Small intestine (tissue), 7 donors: ENCODE data around the gene GMDS. TPM values are rescaled to one million over a fixed set of nuclear protein-coding genes. Genes with fewer than 3 reads are reported as not detected.

Experiments
- DNase-seq, 2 donors: peaks; one replicate each; pipeline versions ENCODE4 v3.0.0 to v3.0.0-alpha.2; 2013
- FAIRE-seq: peaks from 2 replicates; lab custom pipeline; 2012; peaks lifted over from hg19 to GRCh38; lab: Jason Lieb, UNC
- H3K27ac ChIP-seq, 3 donors: one replicate each; pipeline ENCODE4 v1.5.1; 2013; ENCODE audit warnings: low read length in 2 of 3, mild to moderate bottlenecking in 2 of 3, control low read depth in 1 of 3, inconsistent platforms in 1 of 3, low read depth in 1 of 3, moderate library complexity in 1 of 3
- H3K27me3 ChIP-seq, 3 donors: one replicate each; pipeline ENCODE4 v1.6.1; 2013; ENCODE audit warnings: low read length in 3 of 3, inconsistent platforms in 1 of 3; ENCODE audit not compliant: control insufficient read depth in 3 of 3, insufficient read depth in 3 of 3
- H3K36me3 ChIP-seq, 3 donors: one replicate each; pipeline ENCODE4 v1.6.1; 2013; ENCODE audit warnings: low read length in 3 of 3, inconsistent platforms in 1 of 3, low read depth in 1 of 3, mild to moderate bottlenecking in 1 of 3, moderate library complexity in 1 of 3; ENCODE audit not compliant: control insufficient read depth in 3 of 3, insufficient read depth in 2 of 3
- H3K4me1 ChIP-seq, 3 donors: one replicate each; pipeline ENCODE4 v1.6.1; 2013; ENCODE audit warnings: low read length in 2 of 3, inconsistent platforms in 1 of 3, low read depth in 1 of 3, mild to moderate bottlenecking in 1 of 3, moderate library complexity in 1 of 3; ENCODE audit not compliant: control insufficient read depth in 3 of 3, insufficient read depth in 2 of 3
- H3K4me3 ChIP-seq, 3 donors: one replicate each; pipeline ENCODE4 v1.5.1; 2013; ENCODE audit warnings: low read length in 3 of 3, control low read depth in 1 of 3, inconsistent platforms in 1 of 3, low read depth in 1 of 3, mild to moderate bottlenecking in 1 of 3, moderate library complexity in 1 of 3
- H3K9me3 ChIP-seq, 2 donors: one replicate each; pipeline ENCODE4 v1.6.1; 2013; ENCODE audit warnings: low read depth in 1 of 2, low read length in 1 of 2; ENCODE audit not compliant: control insufficient read depth in 2 of 2, insufficient read depth in 1 of 2
- WGBS, 3 donors: extraction: QIAGEN DNeasy Blood & Tissue Kit; methylation state at CpG; one replicate each; pipeline ENCODE4 v1.1.7; 2013; 5-methylcytosine and 5-hydroxymethylcytosine counted together
- polyA plus RNA-seq, 4 donors: library from polyadenylated mRNA; stranded (reverse) in 3 of 4; unstranded in 1 of 4; fragments of 200-250 nt in 3 of 4; fragments of 120-200 nt in 1 of 4; gene quantifications; one replicate each; pipeline versions ENCODE4 v1.2.1 to v1.2.3, GENCODE V29; 2013
- donor health status: healthy with polysubstance abuse.
- donor health status: control.
- donor health status: control.
- donor health status: Bipolar disorder and iron deficiency.
- donor health status: healthy.

Gene GMDS
- polyA plus RNA-seq, 4 donors, result 64.5 to 243 (median 200) TPM

DNA sequence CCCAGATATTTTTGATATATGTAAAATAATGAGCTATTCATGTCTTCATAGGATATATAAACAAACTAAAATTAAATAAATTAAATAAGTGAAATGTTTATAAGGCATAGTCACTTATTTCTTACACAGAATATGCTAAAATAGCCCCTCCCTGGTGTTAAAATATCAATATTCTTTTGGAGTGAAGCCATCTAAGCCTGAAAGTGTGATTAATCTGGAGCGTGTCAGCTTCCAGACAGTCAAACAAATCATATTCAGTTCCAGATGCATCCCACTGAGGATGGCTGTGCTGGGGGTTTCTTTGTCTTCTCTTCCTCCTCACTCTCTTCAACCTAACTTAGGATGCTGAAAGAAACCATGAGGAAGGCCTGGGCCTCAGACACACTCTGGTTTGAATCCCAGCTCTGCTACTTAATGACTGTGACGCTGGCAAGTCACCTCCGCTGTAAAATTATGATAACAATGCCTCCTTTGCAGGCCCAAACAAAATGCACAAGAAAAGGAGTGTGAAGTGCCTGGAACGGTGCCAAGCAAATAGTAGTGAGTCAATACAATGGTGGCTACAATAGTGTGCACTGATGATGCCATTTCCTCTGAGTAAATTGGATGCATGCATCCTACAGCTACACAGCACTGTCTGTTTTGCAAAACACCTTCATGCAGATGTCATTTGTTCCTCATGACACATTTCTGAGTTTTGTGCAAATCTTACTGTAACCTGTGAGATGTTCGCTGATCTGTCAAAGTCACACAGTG, 474.3 kb downstream of the GMDS start:
- 35 to 63% (median 45%) methylated on average over 5 of the region's 5 CpGs for WGBS, 3 donors
- FAIRE-seq, result no peak
- Histone ChIP-seq H3K9me3 (no peaks in the 10 kb centered on the region), H3K27me3 (no peaks in the 10 kb centered on the region), H3K36me3 (peaks cover 0 to 6% (median 2%) of the 10 kb centered on the region in 3 donors), H3K4me3 (no peak overlapping the region), H3K4me1 (peaks cover 0 to 14% (median 6%) of the 10 kb centered on the region in 3 donors), H3K27ac (no peak overlapping the region)
- peak in 1 of 2 donors; percentile 32 for DNase-seq

DNA sequence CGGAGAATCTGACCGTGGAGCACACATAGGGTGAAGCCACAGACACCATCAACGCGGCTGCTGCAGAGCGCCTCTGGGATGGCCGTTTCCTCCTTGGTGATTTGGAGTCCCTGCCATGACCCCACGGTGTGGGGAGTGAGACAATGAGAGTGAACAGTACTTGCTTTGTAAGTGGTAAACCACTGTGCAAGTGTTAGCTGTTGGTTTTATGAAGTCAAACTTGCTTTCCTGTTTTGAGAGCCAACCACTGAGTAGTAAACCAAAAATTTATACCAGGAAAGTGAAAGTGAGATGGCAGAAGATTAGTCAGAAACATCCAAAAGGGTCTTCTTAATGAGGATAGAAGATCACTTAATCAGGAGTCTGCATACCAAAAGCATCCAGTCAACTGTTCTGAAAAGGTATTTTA, 475.0 kb downstream of the GMDS start:
- H3K36me3 ChIP-seq, result peaks cover 0 to 11% (median 2%) of the 10 kb centered on the region in 3 donors
- H3K4me3 ChIP-seq, result no peak overlapping the region
- H3K27ac ChIP-seq, result no peak overlapping the region
- no peaks in the 10 kb centered on the region for H3K27me3 ChIP-seq
- H3K9me3 ChIP-seq, result no peaks in the 10 kb centered on the region
- peaks cover 0 to 14% (median 6%) of the 10 kb centered on the region in 3 donors for H3K4me1 ChIP-seq
- 74 to 83% (median 74%) methylated on average over 7 of the region's 7 CpGs for WGBS, 3 donors
- FAIRE-seq (no peak), DNase-seq (no peak)

DNA sequence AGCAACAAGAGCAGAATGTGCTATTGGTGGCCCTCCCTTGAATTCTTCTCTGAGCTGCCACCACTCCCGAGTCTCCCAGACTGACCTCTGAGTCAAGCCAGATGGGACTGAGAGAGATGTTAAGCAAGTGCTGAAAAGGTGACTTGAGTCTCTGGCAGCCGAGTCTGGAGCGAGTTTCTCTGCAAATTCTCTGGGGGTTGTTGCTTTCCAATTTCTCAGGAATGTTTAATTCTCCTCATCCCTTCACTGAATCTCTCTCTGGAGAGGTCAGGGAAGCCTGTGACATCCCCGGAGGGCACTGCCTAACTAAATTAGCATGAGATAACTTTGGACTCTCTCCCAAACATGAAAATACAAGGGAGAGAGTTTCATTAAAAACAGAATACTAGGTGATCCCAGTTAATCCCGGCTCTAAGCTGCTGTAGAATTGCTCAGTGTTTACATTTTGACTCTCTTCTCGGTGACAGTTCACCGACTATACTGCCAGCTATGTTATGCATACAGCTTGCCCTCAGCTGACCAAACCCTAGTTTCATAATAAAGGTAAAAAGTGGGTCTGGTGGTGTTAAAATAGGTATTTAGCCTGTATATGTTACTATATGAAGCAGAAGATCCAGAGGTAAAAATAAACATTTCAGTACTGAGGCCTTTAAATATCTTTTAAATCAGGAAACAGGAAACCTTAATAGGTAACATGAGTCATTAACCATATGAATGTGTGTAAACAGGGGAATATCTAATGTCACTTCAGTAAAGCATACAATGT, 477.7 kb downstream of the GMDS start:
- FAIRE-seq (no peak), DNase-seq (peak in 1 of 2 donors; percentile 26)
- 59 to 72% (median 60%) methylated on average over 7 of the region's 7 CpGs for WGBS, 3 donors
- H3K27me3 ChIP-seq, result no peaks in the 10 kb centered on the region
- H3K9me3 ChIP-seq, result no peaks in the 10 kb centered on the region
- H3K4me1 ChIP-seq, result peaks cover 0 to 6% (median 3%) of the 10 kb centered on the region in 3 donors
- H3K4me3 ChIP-seq, result no peak overlapping the region
- no peak overlapping the region for H3K27ac ChIP-seq
- H3K36me3 ChIP-seq, result peaks cover 0 to 14% (median 4%) of the 10 kb centered on the region in 3 donors

DNA sequence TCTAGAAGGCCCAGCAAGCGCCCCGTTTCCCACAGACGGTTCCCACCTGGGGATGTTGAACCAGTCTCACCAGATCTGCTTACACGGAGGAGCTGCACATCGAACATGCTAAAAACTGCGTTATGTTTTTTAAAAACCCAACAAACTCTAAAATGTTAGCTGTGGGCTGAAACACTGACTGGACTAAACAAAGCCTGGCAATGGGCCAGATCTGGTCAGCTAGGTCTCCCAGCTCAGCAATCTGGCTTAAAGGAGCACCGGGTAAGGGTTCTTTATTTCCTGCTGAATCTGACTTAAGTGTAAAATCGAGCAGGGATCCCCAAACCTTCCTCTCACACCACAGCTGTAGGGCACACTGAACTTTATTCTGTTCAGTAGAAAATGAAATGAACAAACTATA, 478.8 kb downstream of the GMDS start:
- no peak overlapping the region for H3K27ac ChIP-seq
- H3K9me3 ChIP-seq, result no peaks in the 10 kb centered on the region
- 78 to 89% (median 82%) methylated on average over 8 of the region's 8 CpGs for WGBS, 3 donors
- FAIRE-seq (no peak), DNase-seq (no peak)
- H3K4me3 ChIP-seq, result no peak overlapping the region
- peaks cover 0 to 9% (median 6%) of the 10 kb centered on the region in 3 donors for H3K4me1 ChIP-seq
- no peaks in the 10 kb centered on the region for H3K27me3 ChIP-seq
- peaks cover 2 to 14% (median 4%) of the 10 kb centered on the region in 3 donors for H3K36me3 ChIP-seq

DNA sequence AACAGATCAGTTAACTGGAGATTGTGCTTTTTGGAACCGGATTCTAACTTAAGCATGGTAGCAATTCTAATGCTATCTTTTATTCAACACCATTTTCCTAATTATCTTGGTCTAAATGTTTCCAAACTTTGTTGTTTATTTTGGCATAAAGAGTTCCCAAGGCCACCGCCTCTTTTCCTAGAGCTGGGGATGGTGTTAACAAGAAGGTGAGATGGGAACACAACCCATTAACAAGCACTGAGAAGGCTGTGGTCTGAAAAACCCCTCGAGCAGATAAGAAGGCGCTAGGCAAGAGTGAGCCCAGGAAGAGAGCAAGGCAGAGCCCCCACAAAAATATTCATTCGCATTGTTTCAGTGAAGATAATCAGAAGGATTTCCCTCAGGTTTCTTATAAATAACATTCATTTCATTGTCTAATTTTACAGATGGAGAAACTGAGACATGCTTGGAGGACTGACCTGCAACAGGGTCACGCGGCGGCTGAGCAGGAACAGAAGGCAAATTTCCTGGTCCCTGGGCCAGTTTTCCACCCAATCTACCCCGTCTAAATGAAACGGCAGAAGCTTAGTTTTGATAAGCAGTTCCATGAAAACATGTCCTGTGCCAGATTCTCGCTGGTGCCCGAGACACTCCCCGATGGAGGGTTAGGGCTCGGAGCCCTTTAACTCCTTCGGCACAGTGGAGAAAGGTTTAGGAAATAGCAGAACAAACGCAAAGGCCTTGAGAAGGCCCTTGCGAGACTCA, 480.1 kb downstream of the GMDS start:
- peaks cover 0 to 18% (median 6%) of the 10 kb centered on the region in 3 donors for H3K4me1 ChIP-seq
- H3K27ac ChIP-seq, result no peak overlapping the region
- H3K36me3 ChIP-seq, result peaks cover 2 to 14% (median 4%) of the 10 kb centered on the region in 3 donors
- H3K4me3 ChIP-seq, result no peak overlapping the region
- no peak for DNase-seq
- H3K27me3 ChIP-seq, result no peaks in the 10 kb centered on the region
- 72 to 81% (median 77%) methylated on average over 17 of the region's 17 CpGs for WGBS, 3 donors
- no peak for FAIRE-seq
- no peaks in the 10 kb centered on the region for H3K9me3 ChIP-seq

DNA sequence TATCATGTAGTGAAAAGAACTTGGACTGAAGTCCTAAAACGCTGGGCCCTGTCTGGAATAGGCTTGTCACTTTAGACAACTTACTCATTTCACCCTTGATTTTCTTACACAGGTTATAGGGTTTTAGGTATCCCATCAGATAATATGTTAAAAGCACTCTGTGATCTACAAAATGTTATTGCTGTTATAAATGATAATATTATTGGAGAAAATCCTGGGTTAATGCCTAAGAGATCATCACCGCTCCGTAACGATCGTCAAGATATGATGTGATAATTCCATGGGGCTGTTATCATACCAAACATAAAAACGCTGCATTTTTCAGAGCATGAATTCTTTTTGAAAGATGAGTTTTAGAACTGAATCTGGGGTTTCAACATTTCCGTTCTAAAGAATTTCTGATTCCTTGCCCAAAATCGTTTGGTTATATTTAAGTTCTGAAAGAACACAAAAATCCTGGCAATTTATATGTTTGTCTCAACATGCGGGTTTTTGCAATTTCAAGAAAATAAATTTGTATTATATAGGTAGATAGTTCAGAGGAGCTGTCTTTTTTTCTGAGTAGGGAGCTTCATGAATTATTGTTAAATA, 480.9 kb downstream of the GMDS start:
- H3K4me3 ChIP-seq, result no peak overlapping the region
- no peaks in the 10 kb centered on the region for H3K27me3 ChIP-seq
- FAIRE-seq, result no peak
- WGBS, 3 donors, result 88 to 95% (median 90%) methylated on average over 9 of the region's 9 CpGs
- H3K4me1 ChIP-seq, result peaks cover 0 to 21% (median 6%) of the 10 kb centered on the region in 3 donors
- no peak for DNase-seq
- no peaks in the 10 kb centered on the region for H3K9me3 ChIP-seq
- no peak overlapping the region for H3K27ac ChIP-seq
- H3K36me3 ChIP-seq, result peaks cover 2 to 12% (median 4%) of the 10 kb centered on the region in 3 donors

DNA sequence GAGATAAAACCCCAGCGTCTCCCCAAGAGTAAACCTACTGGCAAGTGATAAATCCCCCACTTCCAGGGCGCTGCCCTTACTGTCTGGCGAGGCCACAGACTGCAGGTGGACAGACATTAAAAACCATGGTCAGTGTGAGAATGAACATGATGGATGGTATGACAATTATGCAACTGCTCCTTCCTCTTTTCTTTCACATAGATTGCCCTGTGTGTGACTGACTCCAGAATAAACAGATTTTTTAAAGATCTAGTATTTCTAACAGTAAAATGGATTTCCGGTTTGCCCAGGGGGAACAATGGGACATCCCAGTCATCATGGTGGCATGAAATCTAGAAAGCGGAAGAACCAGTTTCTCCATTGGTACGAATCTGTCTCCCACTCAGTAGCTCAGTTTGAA, 482.0 kb downstream of the GMDS start:
- no peak overlapping the region for H3K4me3 ChIP-seq
- no peak for DNase-seq
- FAIRE-seq, result no peak
- H3K36me3 ChIP-seq, result peaks cover 2 to 12% (median 4%) of the 10 kb centered on the region in 3 donors
- no peaks in the 10 kb centered on the region for H3K27me3 ChIP-seq
- H3K4me1 ChIP-seq, result peaks cover 0 to 21% (median 6%) of the 10 kb centered on the region in 3 donors
- 90 to 91% (median 91%) methylated on average over 6 of the region's 6 CpGs for WGBS, 3 donors
- no peaks in the 10 kb centered on the region for H3K9me3 ChIP-seq
- no peak overlapping the region for H3K27ac ChIP-seq
